Activated CD8-positive, alpha-beta memory T cell treated with anti-CD3 and anti-CD28 coated beads for 36 hours (primary cell): ENCODE data around the gene STRIP1. TPM values are rescaled to one million over a fixed set of nuclear protein-coding genes. Genes with fewer than 3 reads are reported as not detected.

ENCODE experiments used
- CTCF ChIA-PET: fragments of 350-600 bp; sonication (Branson Sonifier 250); formaldehyde crosslinking; loops from one replicate; lab custom pipeline; 2021; ENCODE audit warnings: antibody characterized with exemption; lab: Charles Lee
- POLR2A ChIA-PET: fragments of 350-600 bp; sonication (Branson Sonifier 250); formaldehyde crosslinking; loops from one replicate; lab custom pipeline; 2021; ENCODE audit warnings: antibody characterized with exemption; lab: Charles Lee
- total RNA-seq, 2 experiments: library from RNA; stranded (reverse); gene quantifications; one replicate each; pipeline ENCODE4 v1.2.3, GENCODE V29; 2021

STRIP1 gene
- total RNA-seq, 2 experiments from 2014 or later = 32.3 to 32.7 TPM

- POLR2A ChIA-PET = no interaction called here
- CTCF ChIA-PET = interaction anchor here (1.1 kb wide), 2 partner anchors 13 to 20 kb away, joined by 4 to 5 read pairs; no protein-coding TSS in a partner anchor
Measured at GRCh38 chr1:110040548-110040947, 6.1 kb downstream of the STRIP1 start.

- POLR2A ChIA-PET = no interaction called here
- CTCF ChIA-PET = interaction anchor here (0.7 to 1.3 kb wide), 2 partner anchors 45 to 387 kb away, joined by 3 to 4 read pairs; no protein-coding TSS in a partner anchor
Measured at GRCh38 chr1:110043016-110043415, 8.6 kb downstream of the STRIP1 start.

- POLR2A ChIA-PET = no interaction called here
- CTCF ChIA-PET = interaction anchor here (0.7 to 1.9 kb wide), 3 partner anchors 10 to 69 kb away, joined by 3 to 6 read pairs (median 4); no protein-coding TSS in a partner anchor
Measured at GRCh38 chr1:110047463-110047862, 13.0 kb downstream of the STRIP1 start.

GRCh38 chr1:110048240-110048639 lies 13.8 kb downstream of the STRIP1 start:
- POLR2A ChIA-PET = no interaction called here
- CTCF ChIA-PET = interaction anchor here (0.7 to 1.9 kb wide), 2 partner anchors 11 to 68 kb away, joined by 3 to 4 read pairs; no protein-coding TSS in a partner anchor

GRCh38 chr1:110048923-110049601 lies 14.6 kb downstream of the STRIP1 start:
- POLR2A ChIA-PET = no interaction called here
- CTCF ChIA-PET = interaction anchor here (0.7 to 2.5 kb wide), 4 partner anchors 10 to 411 kb away, joined by 3 to 10 read pairs (median 3); no protein-coding TSS in a partner anchor

GRCh38 chr1:110049801-110050601 lies 15.6 kb downstream of the STRIP1 start:
- ChIA-PET POLR2A (interaction anchor here (1.2 kb wide), 1 partner anchor 15 kb away, joined by 3 read pairs; no protein-coding TSS in a partner anchor), CTCF (interaction anchor here (0.7 to 2.5 kb wide), 6 partner anchors 9 to 410 kb away, joined by 3 to 10 read pairs (median 4); no protein-coding TSS in a partner anchor)

- POLR2A ChIA-PET = interaction anchor here (1.2 kb wide), 1 partner anchor 16 kb away, joined by 3 read pairs; no protein-coding TSS in a partner anchor
- CTCF ChIA-PET = interaction anchor here (0.7 to 2.5 kb wide), 4 partner anchors 9 to 411 kb away, joined by 3 to 10 read pairs (median 4); no protein-coding TSS in a partner anchor
Measured at GRCh38 chr1:110050602-110051261, 16.3 kb downstream of the STRIP1 start.

GRCh38 chr1:110051262-110051648 lies 16.8 kb downstream of the STRIP1 start:
- ChIA-PET CTCF (interaction anchor here (1.5 kb wide), 1 partner anchor 37 kb away, joined by 4 read pairs; no protein-coding TSS in a partner anchor), POLR2A (no interaction called here)

GRCh38 chr1:110053552-110054428 lies 19.4 kb downstream of the STRIP1 start:
- ChIA-PET CTCF (interaction anchor here (0.6 to 3.5 kb wide), 24 partner anchors 9 to 709 kb away, joined by 3 to 24 read pairs (median 4); partner anchors contain the start of genes AHCYL1, ALX3, STRIP1 and UBL4B), POLR2A (no interaction called here)

GRCh38 chr1:110055493-110056284 lies 21.3 kb downstream of the STRIP1 start:
- CTCF ChIA-PET = interaction anchor here (0.9 to 3.5 kb wide), 3 partner anchors 21 to 50 kb away, joined by 3 to 24 read pairs (median 4); no protein-coding TSS in a partner anchor
- POLR2A ChIA-PET = no interaction called here

GRCh38 chr1:110056285-110056683 lies 21.9 kb downstream of the STRIP1 start:
- POLR2A ChIA-PET = interaction anchor here (0.6 kb wide), 1 partner anchor 849 kb away, joined by 4 read pairs; no protein-coding TSS in a partner anchor
- CTCF ChIA-PET = interaction anchor here (0.6 to 1.8 kb wide), 2 partner anchors 21 to 109 kb away, joined by 3 to 4 read pairs; no protein-coding TSS in a partner anchor

GRCh38 chr1:110056776-110057175 lies 22.4 kb downstream of the STRIP1 start:
- CTCF ChIA-PET = interaction anchor here (0.6 to 1.8 kb wide), 2 partner anchors 22 to 109 kb away, joined by 3 to 4 read pairs; no protein-coding TSS in a partner anchor
- POLR2A ChIA-PET = interaction anchor here (0.6 kb wide), 1 partner anchor 850 kb away, joined by 4 read pairs; no protein-coding TSS in a partner anchor

- ChIA-PET CTCF (interaction anchor here (0.6 to 2.6 kb wide), 4 partner anchors 8 to 187 kb away, joined by 3 to 10 read pairs (median 3); no protein-coding TSS in a partner anchor), POLR2A (no interaction called here)
Measured at GRCh38 chr1:110057963-110058518, 23.6 kb downstream of the STRIP1 start.

GRCh38 chr1:110058591-110058990 lies 24.2 kb downstream of the STRIP1 start:
- CTCF ChIA-PET = interaction anchor here (0.6 to 2.6 kb wide), 2 partner anchors 9 to 188 kb away, joined by 3 to 10 read pairs; no protein-coding TSS in a partner anchor
- POLR2A ChIA-PET = no interaction called here

- ChIA-PET POLR2A (interaction anchor here (1.1 kb wide), 1 partner anchor 25 kb away, joined by 3 read pairs; the partner anchor contains the start of gene STRIP1), CTCF (interaction anchor here (0.7 to 2.6 kb wide), 16 partner anchors 10 to 925 kb away, joined by 3 to 10 read pairs (median 4); partner anchors contain the start of gene STRIP1)
Measured at GRCh38 chr1:110059133-110059863, 24.9 kb downstream of the STRIP1 start.
